GM18502 (cell line): Measurements from ENCODE around the gene SSUH2.
"Not testable (repeated sequence)": the region's sequence is repeated elsewhere in the genome, so short reads cannot be mapped to it uniquely, and the experiment has no call there.

Experiments
- ATAC-seq: cut with Tn5 transposase; IDR thresholded peaks from one replicate; pipeline ENCODE4 v1.9.1; 2021; ENCODE audit warnings: mild to moderate bottlenecking; ENCODE audit not compliant: unreplicated experiment, poor library complexity

SSUH2 gene

DNA sequence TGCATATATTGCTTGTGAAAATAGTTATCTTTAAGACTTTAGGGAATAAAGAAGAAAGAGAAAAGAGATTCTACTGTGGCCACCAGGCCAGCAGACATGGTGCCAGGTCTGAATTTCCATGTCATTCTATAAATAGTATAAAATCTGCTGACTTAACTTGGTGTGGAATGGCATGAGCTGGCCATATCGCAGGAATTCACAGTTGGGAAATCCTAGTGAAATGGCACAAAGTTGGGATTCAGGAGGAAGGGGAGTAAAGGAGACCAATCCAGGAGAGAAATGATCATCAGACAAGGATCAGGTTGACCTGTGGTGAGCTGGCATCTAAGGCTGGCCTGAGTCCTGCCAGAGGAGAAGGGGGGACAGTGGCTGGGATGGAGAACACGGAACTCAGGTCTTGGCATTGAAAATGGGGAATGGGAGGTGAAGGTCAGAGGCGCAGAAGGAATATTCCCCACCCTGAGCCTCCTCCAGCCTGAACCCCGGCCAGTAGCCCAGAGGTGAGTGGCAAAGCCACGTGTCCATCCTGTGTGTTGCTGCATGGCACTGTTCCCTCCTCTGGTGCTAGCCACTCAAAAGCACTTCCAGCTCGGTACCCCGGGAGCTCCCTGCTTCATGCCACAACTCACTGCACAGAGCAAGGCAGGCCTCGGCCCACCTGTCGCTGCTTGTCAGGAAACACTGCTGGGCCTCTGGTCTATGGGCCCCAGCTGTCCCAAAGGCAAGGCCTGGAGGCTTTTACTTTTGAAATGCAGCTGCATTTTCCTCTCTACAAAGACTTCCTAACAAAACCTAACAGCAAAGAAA lies 51.4 kb downstream of the SSUH2 start:
- ATAC-seq = no peak

DNA sequence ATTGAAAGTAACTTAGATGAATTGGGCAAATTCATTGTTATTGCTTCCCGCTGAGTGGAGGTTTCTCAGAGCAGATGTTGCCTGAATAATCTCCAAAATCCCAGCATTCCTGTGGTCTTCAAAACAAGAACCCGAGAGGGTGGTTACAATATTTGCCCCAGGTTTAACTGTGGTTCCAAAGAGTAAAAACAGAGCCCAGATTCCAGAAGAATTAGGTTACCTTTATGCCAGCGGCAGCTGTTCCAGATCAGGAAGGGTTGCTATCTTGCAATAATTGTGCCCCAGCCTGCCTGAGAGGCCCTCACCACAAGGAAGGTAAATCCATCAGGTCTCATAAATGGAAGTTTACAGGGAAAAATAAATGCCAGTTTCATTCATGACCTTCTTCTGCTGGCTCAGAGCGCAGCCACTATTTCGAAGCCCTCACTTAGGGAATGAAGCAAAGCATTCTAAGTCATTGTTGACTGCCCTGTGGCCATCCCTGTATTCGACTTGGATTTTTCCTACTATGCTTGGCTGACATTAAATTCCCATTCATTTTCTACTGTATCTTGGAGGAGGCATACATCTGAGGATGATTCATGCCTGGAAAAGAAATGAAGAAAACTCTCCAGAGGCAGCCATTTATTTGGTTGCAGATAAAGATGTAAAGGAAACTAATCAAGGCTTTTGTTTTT lies 54.6 kb downstream of the SSUH2 start:
- no peak for ATAC-seq

DNA sequence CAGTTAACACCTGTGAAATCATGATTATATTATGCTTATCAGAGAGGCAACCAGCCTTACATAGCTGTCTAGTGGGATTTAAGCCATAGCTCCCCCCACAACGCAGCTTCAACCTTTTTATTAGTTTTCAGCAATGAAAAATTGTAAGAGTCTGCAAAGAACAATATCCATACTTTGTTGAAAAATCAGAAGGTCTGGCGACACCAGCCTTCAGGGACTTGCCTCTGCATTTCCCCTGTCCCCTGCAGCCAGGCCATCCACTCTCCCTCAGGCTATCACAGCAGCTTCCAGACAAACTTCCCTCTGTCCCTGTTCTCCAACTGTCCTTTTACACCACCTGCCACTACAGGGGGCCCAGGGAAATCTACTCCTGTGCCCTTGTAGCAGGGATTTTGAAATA lies 59.9 kb downstream of the SSUH2 start:
- no peak for ATAC-seq

DNA sequence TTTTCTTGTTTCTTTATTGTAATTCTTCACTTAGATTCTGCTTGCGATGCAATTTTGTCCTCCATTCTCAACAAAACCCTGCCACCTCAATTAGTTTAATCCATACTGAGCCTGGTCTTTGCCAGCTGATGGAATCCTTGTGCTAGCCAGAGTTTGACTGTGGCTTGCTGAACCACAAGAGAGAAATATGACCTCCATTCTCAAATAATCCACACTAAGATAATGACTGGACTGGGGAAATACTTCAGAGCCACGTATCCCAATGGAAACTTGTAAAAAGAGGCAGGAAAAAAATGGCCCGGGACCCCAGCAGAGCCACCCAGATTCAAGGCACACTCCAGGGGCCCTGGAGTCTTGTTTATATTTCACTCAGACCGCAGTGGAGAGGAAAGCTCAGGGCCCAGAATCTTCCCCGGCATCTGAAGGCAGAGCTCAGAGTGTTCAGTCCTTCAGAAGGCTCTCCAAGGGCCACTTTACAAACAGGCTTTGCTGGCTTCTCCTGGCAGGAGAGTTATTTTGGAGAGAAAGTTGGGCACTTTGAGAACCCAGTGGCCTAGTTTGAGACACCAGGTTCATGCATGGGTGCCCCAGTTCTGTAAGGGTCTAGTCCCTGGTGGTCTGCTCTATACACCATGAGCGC lies 62.7 kb downstream of the SSUH2 start:
- ATAC-seq = no peak

DNA sequence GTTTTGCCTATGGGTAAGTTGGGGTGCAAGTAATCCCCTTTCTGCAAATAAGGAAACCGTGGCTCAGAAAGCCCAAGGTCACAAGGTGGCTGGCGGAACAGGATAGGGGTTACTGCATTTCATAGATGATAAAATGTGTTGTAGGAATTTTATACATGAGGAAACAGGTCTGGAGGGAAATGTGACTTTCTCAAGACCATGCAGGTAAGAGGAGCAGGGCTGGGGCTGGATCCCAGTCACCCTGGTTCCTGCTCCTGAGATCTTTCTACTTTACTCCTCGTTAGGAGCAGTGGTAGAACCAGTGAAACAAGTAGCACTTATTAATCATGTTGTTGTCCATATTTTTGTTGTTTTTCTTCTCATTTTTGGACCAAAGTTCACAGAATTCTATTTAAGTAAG lies 63.2 kb downstream of the SSUH2 start:
- no peak for ATAC-seq

DNA sequence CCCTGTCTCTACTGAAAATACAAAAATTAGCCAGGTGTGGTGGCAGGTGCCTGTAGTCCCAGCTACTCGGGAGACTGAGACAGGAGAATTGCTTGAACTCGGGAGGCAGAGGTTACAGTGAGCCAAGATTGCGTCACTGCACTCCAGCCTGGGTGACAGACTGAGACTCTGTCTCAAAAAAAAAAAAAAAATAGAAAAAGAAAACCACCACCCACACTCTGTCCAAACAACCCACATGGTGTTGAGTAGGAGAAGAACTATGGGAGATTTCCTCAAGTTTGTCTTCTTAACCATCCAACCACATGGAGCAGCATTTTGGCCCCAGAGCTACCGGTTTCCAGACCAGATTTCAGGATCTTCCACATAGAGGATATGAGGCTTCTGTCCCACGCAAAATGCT lies 64.2 kb downstream of the SSUH2 start:
- not testable (repeated sequence) for ATAC-seq

DNA sequence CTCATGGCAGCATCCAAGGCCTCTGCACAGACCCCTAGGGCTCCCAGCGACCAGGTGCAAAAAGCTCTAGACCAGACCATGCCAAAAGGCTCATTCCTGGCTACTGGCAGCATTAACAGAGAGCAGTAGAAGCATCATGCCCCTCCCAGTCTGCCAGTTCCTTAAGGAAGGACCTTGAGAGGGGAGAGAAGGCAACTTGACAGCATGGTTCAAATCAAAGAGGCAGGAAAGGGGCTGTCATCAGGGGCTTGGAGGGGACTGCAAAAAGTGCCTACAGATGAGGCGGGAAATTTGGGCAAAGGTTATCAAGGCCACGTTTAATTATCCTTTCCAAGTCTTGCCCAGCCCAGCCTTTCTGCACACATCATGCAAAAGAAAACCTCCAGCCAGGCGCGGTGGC lies 64.7 kb downstream of the SSUH2 start:
- no peak for ATAC-seq

DNA sequence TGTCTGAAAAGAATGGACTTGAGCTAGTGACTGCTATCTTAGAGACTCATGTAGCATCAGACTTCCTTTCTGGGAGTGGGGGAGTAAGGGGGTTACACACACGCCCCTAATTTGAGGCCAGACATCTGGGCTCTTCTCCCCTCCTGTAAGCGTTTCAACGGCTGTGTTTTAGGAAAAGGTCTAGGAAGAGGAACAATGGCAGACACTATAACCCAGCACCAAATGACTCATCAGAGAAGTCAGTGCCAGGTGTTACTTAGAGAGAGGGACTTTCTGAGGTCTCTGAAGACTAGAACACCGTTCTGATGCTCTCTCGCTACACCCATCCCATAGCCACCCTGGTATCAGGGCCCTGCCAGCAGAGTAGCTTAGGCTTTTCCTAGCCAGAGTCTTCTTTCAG lies 65.5 kb downstream of the SSUH2 start:
- peak; percentile 98 for ATAC-seq

DNA sequence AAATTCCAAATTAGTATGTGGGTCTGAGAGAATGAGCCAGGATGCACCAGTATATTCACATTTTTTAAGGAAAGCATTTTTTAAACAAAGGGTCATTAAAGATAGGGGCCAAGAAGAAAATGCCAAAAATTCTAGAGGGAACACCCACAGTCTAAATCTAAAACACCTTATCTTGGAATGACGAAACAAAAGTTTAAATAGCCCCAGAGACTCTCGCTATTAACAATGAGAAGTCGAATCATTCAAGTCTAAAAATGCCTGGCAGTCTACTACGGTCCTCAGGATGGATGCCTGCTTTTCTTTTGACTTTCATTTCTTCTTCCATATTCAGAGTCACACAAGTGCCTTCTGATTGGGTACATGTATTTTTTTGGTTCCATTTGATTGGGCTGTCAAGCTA lies 66.3 kb downstream of the SSUH2 start:
- ATAC-seq = peak; percentile 36

DNA sequence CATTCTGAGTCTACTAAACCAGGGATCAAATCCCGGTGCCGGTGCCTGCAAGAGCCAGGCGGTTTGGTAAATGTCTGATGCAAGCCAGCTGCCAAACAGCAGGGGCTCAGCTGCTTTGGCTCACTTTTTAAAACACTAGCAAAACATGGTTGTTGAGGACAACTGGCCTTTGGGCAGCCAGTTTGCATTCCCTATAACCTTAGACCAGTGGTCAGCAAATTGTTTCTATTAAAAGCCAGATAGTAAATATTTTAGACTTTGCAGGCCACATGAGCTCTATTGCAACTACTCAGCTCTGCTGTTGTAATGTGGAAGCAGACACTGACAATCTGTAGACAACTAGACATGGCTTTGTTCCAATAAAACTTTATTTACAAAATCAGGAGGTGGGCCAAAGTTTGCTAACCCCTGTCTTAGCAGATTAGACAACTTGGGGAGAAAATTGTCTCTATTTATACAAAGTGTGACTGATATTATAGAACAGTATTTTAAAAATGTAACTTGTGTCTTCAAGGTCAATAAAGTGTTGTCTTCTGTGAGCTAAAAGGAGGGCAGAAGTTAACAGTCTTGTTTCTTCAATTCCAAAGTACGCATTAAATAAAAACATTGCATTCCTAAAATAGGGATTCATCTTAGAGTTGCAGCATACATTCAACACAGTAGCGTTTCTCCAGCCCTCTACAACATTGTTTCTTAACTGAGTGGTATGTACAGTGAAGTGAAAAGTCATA lies 67.6 kb downstream of the SSUH2 start:
- ATAC-seq = no peak

DNA sequence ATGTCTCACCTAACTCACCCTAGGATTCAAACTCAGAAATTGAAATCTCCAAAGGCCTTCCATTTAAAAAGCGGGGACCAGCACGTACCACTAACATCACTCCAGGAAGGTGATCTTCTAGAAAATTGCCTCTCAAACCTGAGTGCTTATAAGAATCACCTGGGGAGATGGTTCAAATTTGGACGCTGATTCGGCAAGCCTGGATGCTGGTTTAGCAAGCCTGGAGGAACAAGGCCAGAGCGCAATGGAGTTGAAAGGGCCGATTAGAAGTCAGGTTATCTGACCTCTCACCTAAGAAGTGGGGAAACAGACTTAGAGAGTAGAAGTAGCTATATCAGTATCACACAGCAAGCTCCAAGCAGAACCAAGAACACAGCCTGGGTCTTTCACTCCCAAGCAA lies 68.2 kb downstream of the SSUH2 start:
- no peak for ATAC-seq

DNA sequence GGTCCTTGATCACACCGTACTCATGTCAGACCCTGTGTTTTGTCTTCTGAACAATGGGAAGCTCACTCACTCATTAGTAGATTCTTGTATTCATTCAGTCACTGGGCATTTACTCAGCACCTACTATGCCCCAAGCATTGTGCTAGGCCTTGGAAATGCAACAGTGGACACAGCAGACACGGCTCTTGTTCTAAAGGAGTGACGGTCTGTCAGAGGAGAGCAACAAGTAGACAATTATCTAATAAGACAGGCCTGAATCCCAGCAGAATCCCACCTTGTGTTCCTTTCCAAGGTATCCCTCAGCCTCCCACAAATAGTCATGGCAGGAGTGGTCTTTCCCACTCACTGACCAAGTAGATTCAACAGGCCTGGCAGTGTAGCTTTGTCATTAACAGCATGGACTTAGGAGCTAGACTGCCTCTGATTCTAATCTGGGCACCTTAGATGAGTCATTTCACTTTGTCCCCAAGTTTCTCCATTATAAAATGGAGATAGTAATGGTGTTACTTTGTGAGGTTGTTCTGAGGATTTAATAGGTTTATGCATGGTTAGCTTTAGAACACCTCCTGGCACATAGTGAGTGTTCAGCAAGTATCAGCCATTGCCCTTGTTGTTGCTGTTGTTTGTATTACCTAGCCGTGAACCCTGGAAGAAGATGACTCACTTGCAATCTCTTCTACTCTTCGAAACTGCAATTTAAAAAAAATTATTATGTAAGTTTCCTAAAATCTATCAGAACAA lies 69.1 kb downstream of the SSUH2 start:
- ATAC-seq = no peak

DNA sequence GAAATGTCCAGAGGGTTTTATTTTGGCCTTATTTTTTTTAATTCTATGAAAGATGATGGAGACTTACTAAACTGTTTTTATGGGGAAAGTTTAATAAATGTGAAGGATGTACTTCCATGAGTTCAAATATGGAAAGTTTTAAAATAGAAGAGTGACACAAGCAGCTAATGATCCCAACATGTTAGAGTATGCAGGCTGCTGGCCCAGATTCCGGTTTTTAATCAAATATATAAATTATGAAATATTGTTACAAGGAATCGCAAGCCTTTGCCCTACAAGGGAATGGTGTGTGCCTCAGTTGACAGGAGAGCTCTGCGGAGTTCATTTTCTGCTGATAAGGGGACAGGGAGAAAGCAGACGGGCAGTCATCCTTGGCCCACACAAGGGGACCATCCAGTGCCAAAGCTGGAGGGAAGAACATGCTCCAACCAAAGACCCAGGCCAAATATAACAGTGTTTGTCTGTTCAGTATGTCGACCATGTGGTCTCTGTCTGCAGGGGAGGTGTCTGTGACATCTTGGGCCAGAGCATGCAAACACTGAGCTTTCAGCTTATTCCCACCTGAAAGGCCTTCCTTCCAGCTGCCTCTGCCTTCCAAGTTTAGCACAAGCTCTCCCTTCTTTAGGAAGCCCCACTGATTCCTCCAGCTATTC lies 69.8 kb downstream of the SSUH2 start:
- ATAC-seq = no peak

DNA sequence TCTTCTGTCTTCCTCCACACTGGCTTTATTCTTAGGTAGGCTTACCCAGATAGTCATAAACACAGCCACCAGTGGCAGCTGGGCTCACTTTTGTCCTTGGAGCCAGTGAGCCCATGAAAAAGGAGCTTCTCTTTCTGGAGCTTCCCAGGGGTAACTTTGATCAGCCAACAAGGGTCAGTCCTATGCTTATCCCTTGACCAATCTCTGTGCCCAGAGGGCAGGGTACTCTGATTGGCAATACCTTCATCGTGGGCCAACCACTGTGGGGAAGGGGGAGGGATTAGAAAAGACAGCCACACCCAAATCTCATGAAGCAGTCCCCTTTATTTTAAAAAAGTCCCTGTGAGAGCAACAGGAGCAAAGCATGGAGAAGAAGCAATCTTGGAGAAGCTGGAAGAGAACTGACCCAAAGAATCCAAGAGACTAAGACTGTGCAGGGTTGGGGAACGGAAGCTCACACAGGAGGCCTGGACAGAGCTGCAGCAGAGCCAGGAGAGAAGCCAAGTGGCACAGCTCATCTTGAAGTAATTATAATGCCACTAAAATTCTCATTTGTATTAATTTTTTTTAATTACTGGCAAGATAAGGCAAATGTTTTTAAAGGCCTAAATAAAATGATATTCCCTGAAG lies 70.4 kb downstream of the SSUH2 start:
- ATAC-seq = no peak

DNA sequence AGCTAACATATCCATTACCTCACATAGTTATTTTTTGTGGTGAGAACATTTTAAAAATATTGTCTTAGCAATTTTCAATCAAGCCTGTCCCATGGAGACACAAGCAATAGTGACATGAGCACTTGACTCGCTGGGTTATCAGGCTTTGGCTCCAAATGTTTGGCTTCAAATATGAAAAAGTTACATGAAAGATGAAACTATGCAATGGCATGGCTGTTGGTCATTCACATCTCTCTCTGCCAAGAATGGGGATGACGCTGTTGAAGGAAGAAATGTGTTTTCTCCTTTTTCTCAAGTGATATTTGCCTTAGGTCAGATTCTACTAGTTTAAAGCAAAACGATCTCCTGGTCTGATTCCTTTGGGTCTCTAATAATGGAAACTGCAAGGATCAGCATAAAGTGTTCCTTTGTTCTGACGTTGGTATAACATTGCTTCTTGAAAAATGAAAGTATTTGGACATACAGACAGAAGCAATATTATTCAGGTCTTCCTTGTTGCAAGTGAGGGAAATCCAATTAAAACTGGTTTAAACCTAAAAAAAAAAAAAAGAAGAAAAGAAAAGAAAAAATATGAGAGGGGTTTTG lies 71.2 kb downstream of the SSUH2 start:
- no peak for ATAC-seq

DNA sequence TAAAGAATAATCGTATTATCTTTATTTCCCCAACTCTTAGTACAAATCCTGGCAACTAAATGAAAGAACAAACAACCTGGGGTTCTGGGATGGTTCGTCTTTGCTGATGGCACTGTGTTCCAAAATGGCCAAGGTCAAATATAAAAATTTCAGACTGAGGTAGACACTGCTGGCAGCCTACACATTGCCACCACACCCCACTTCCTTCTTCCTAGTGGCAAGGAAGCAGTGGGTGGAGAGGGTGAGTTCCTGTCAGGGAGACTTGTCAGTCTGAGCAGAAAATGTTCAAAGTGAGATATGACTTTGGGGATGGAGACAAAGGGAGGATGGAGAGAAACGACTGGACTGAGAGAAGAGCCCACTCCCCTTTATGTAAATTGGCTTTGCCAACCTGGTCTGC lies 73.3 kb downstream of the SSUH2 start:
- ATAC-seq = no peak
